ENCODE data around the gene PLD4.

DNA sequence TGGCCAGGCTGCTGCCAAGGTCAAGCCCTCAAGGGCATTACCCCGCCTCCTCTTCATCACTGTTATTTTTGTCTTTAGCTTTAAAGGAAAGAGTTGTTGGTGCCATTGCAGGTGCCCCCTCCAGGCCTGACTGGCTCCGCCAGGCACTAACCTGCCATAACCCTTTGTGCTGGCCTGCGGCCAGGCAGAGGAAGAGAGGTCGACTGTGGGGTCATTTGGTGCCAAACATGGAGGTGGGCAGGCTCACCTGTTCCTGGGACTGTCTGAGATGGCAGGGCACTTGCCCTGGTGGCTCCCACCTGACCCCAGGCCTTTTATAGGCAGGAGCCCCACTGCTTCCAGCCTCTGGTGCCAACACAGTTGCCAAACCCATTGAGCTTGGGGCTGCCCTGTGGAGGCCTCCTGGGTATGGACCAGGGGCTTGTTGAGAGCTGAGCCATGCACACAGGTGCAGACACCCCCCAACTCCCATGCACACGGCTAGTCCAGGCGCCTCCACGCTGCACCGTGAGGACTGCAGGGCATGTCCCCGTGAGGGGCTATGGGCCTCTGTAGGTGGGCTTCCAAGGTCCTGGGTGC is 29.4 kb upstream of the PLD4 start:
- TF ChIP-seq, protein P1, sequence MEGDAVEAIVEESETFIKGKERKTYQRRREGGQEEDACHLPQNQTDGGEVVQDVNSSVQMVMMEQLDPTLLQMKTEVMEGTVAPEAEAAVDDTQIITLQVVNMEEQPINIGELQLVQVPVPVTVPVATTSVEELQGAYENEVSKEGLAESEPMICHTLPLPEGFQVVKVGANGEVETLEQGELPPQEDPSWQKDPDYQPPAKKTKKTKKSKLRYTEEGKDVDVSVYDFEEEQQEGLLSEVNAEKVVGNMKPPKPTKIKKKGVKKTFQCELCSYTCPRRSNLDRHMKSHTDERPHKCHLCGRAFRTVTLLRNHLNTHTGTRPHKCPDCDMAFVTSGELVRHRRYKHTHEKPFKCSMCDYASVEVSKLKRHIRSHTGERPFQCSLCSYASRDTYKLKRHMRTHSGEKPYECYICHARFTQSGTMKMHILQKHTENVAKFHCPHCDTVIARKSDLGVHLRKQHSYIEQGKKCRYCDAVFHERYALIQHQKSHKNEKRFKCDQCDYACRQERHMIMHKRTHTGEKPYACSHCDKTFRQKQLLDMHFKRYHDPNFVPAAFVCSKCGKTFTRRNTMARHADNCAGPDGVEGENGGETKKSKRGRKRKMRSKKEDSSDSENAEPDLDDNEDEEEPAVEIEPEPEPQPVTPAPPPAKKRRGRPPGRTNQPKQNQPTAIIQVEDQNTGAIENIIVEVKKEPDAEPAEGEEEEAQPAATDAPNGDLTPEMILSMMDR (conservative IDR thresholded peaks at IDR 0.05 in 1 of 2, IDR thresholded peaks at IDR 0.05 in 1 of 2; ENCODE audit: extremely low read depth in 1 of 2, insufficient read depth in 1 of 2, low read depth in 1 of 2, low read length in 2 of 2), result no peak
- TF ChIP-seq EZH2 (IDR thresholded peaks at IDR 0.05; ENCODE audit: borderline replicate concordance, low read length), result no peak
